Measurements from ENCODE around the gene CTXN1.

- TF ChIP-seq, protein P1, sequence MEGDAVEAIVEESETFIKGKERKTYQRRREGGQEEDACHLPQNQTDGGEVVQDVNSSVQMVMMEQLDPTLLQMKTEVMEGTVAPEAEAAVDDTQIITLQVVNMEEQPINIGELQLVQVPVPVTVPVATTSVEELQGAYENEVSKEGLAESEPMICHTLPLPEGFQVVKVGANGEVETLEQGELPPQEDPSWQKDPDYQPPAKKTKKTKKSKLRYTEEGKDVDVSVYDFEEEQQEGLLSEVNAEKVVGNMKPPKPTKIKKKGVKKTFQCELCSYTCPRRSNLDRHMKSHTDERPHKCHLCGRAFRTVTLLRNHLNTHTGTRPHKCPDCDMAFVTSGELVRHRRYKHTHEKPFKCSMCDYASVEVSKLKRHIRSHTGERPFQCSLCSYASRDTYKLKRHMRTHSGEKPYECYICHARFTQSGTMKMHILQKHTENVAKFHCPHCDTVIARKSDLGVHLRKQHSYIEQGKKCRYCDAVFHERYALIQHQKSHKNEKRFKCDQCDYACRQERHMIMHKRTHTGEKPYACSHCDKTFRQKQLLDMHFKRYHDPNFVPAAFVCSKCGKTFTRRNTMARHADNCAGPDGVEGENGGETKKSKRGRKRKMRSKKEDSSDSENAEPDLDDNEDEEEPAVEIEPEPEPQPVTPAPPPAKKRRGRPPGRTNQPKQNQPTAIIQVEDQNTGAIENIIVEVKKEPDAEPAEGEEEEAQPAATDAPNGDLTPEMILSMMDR (IDR thresholded peaks at IDR 0.05): no peak
- no peak for TF ChIP-seq POLR2A (IDR thresholded peaks at IDR 0.05)
Measured at GRCh38 chr19:7933828-7934725, 8.1 kb upstream of the CTXN1 start.

Measured in thyroid gland (tissue), 4 donors.